GM11168 (cell line): ENCODE measurements around the gene MCF2L2.

ENCODE experiments used
- in situ Hi-C: fragments of 300-500 bp; cut with MboI; formaldehyde crosslinking; loops from one replicate; pipeline ENCODE4 v1.12.0; 2022; ENCODE audit warnings: low sequenced_read_pairs; ENCODE audit not compliant: unreplicated experiment

The MCF2L2 gene

GRCh38 chr3:183222631-183223235 lies 205.7 kb downstream of the MCF2L2 start:
- in situ Hi-C loops: no loop called here

GRCh38 chr3:183220828-183221227 lies 207.6 kb downstream of the MCF2L2 start:
- in situ Hi-C loops: no loop called here

- in situ Hi-C loops: no loop called here
These were observed 209.6 kb downstream of the MCF2L2 start for GRCh38 chr3:183218826-183219225.

GRCh38 chr3:183217548-183218332 lies 210.7 kb downstream of the MCF2L2 start:
- in situ Hi-C loops: no loop called here

- in situ Hi-C loops: no loop called here
These were observed 212.7 kb downstream of the MCF2L2 start for GRCh38 chr3:183215591-183216202.

- in situ Hi-C loops: no loop called here
These were observed 214.2 kb downstream of the MCF2L2 start for GRCh38 chr3:183214277-183214612.

- in situ Hi-C loops: no loop called here
These were observed 214.8 kb downstream of the MCF2L2 start for GRCh38 chr3:183213415-183214276.

- in situ Hi-C loops: no loop called here
These were observed 215.9 kb downstream of the MCF2L2 start for GRCh38 chr3:183212565-183212964.

- in situ Hi-C loops: no loop called here
These were observed 216.3 kb downstream of the MCF2L2 start for GRCh38 chr3:183212096-183212495.

- in situ Hi-C loops: no loop called here
These were observed 217.1 kb downstream of the MCF2L2 start for GRCh38 chr3:183211352-183211751.

- in situ Hi-C loops: no loop called here
These were observed 217.5 kb downstream of the MCF2L2 start for GRCh38 chr3:183210862-183211341.

- in situ Hi-C loops: no loop called here
These were observed 218.1 kb downstream of the MCF2L2 start for GRCh38 chr3:183210341-183210740.

- in situ Hi-C loops: no loop called here
These were observed 219.6 kb downstream of the MCF2L2 start for GRCh38 chr3:183208800-183209199.

- in situ Hi-C loops: no loop called here
These were observed 220.2 kb downstream of the MCF2L2 start for GRCh38 chr3:183208260-183208659.

GRCh38 chr3:183203670-183204069 lies 224.7 kb downstream of the MCF2L2 start:
- in situ Hi-C loops: no loop called here

GRCh38 chr3:183202004-183202722 lies 226.3 kb downstream of the MCF2L2 start:
- in situ Hi-C loops: no loop called here

GRCh38 chr3:183198939-183199338 lies 229.5 kb downstream of the MCF2L2 start:
- in situ Hi-C loops: loop anchor here (10.0 kb wide), 1 partner anchor 186 kb away; no protein-coding TSS in a partner anchor

GRCh38 chr3:183197734-183198133 lies 230.7 kb downstream of the MCF2L2 start:
- in situ Hi-C loops: loop anchor here (10.0 kb wide), 1 partner anchor 187 kb away; no protein-coding TSS in a partner anchor

- in situ Hi-C loops: loop anchor here (10.0 kb wide), 1 partner anchor 190 kb away; no protein-coding TSS in a partner anchor
These were observed 233.2 kb downstream of the MCF2L2 start for GRCh38 chr3:183195266-183195665.
